ENCODE data around the gene LIPH. TPM values are rescaled to one million over a fixed set of nuclear protein-coding genes. Genes with fewer than 3 reads are reported as not detected.
"Not testable (repeated sequence)": the region's sequence is repeated elsewhere in the genome, so short reads cannot be mapped to it uniquely, and the experiment has no call there.

Gene LIPH
- total RNA-seq, 4 donors from 2014 or later = 0.25 TPM; not detected in 3

GRCh38 chr3:185490241-185490640 lies 62.1 kb downstream of the LIPH start:
- ATAC-seq (ENCODE audit: low FRiP score) = no peak
- TF ChIP-seq CTCF (IDR thresholded peaks at IDR 0.05) = no peak
- DNase-seq (ENCODE audit: low spot score) = no peak

DNA sequence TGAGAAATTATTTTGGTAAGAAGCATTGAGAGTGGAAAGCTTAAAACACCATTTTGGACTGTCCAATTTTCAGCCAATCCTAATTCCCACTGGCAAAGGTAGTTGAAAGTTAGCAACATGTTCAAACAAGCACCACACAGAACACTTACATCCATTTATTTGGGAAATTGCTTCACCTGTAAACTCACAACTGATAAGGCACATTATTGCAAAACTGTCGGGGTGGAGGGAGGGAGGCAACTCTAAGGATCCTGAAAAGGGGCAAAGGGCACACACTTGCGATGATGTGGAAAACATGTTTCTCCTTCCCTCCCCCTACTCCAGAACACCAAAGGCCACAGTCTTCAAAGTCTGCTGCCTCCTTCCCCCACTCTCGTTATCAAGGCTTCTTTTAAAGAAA lies 62.9 kb downstream of the LIPH start:
- ATAC-seq (ENCODE audit: low FRiP score) (no peak), DNase-seq (ENCODE audit: low spot score) (no peak)
- TF ChIP-seq CTCF (IDR thresholded peaks at IDR 0.05) = no peak

DNA sequence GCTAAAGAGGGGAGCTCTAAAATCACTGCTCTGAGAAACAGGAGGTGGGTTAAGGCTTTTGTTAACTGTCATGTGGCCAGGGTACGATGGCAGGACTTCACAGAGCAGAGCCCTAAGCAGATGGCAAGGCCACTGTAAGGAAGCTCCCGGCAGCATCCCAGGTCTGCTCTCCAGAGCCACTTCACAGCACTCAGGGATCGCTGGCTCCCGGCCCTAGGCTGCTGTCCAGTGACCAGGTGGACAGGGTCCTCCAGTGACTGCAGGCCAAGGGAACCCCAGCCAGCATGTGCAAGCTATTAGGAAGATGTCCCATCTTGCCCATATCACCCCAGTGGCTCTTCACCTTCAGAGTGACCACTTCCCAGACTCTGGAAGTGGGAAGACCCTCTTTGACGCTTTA lies 63.9 kb downstream of the LIPH start:
- no peak for TF ChIP-seq CTCF (IDR thresholded peaks at IDR 0.05)
- ATAC-seq (ENCODE audit: low FRiP score) = no peak
- DNase-seq (ENCODE audit: low spot score) = no peak

DNA sequence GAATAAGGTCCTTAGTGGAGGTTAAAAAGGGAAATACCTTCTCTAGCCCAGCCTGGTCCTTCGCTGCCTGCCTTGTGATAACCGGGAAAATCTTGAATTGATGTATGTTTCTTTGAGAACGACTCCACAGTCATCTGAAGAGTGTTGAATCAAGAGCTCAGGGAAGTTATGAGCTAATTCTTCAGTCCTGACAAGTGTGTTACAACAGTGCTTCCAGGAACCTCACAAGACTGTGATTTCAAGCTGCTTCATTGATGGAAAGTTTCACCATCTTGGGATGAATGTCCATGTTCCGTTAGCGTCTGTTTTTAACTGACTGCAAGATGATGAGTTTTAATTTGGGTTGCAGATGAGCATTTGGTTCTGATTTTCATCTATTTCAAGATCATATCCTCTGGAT lies 66.0 kb downstream of the LIPH start:
- no peak for DNase-seq (ENCODE audit: low spot score)
- TF ChIP-seq CTCF (IDR thresholded peaks at IDR 0.05) = no peak
- ATAC-seq (ENCODE audit: low FRiP score) = no peak

GRCh38 chr3:185484296-185484695 lies 68.1 kb downstream of the LIPH start:
- ATAC-seq (ENCODE audit: low FRiP score) (no peak), DNase-seq (ENCODE audit: low spot score) (no peak)
- TF ChIP-seq CTCF (IDR thresholded peaks at IDR 0.05) = no peak

DNA sequence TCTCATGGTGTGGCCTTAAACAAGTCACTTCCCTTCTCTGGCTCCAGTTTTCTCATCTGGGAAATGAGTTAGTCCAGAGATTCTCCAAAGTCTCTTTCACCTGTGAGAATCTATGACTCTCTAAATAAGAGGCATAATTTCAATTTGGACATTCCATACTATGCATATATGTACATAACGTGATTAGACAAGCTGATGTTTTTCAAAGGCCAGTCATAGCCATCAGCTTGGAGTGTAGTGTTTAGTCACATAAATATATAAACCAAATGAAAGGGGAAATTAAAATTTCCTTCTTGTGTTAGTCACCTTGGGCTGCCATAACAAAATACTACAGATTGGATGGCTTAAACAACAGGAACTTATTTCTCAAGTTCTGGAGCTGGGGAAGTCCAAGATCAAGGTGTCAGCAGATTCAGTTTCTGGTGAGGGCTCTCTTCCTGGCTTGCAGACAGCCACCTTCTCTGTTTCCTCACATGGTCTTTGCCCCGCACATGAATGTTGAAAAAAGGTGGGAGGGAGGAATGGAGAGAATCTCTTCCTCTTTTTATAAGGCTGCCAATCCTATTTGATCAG lies 72.9 kb downstream of the LIPH start:
- no peak for TF ChIP-seq CTCF (IDR thresholded peaks at IDR 0.05)
- DNase-seq (ENCODE audit: low spot score) = no peak
- no peak for ATAC-seq (ENCODE audit: low FRiP score)

DNA sequence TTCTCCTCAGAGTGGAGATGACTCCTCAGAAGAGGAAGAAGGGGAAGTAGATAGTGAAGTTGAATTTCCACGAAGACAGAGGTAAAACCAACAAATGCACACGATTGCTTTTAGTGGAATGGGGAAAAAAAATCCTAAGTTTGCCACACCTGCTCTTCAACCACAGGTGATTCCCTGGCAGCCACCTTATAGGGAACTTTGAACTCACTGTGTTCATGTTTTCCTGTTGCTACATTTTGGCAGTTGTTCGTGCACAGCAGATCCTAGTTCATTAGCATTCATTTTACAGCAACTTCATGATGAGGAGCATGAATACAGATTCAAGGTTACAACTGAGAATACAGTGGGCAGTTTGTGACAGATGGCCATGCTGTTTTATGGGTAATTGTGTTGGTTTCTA lies 75.1 kb downstream of the LIPH start:
- DNase-seq (ENCODE audit: low spot score) (no peak), ATAC-seq (ENCODE audit: low FRiP score) (no peak)
- no peak for TF ChIP-seq CTCF (IDR thresholded peaks at IDR 0.05)

DNA sequence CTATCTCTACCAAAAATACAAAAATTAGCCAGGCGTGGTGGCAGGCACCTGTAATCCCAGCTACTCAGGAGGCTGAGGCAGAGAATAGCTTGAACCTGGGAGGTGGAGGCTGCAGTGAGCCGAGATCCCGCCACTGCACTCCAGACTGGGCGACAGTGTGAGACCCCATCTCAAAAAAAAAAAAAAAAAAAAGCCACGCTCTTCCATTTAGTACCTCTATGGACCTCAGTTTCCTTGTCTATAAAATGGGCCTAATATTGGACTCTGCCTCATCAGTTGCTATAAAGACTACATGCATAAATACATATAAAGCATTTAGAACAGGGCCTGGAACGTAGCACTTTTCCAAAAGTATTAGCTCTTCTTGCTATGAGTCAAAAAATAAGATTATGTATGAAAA lies 77.5 kb downstream of the LIPH start:
- not testable (repeated sequence) for DNase-seq (ENCODE audit: low spot score); ATAC-seq (ENCODE audit: low FRiP score)

Data from omental fat pad (tissue), 4 donors.